ENCODE data around the gene JADE3. TPM values are rescaled to one million over a fixed set of nuclear protein-coding genes. Genes with fewer than 3 reads are reported as not detected.

JADE3 gene
- total and polyA plus RNA-seq, 2 experiments from 2014 or later = 4.5 to 15.3 TPM

- no peak overlapping the region for H2AFZ ChIP-seq
Observed at GRCh38 chrX:46876901-46877300, 35.3 kb upstream of the JADE3 start.

More at GRCh38 chrX:46876901-46877300, 35.3 kb upstream of the JADE3 start:
- Mint-ChIP-seq H3K27me3 (ENCODE audit: insufficient read depth, low read depth, poor library complexity) (peaks cover 2% of the 10 kb centered on the region), H3K27ac (no peak overlapping the region), H3K4me1 (peaks cover 12% of the 10 kb centered on the region), H3K4me3 (no peak overlapping the region), H3K9me3 (no peaks in the 10 kb centered on the region), H3K36me3 (ENCODE audit: low read depth) (no peaks in the 10 kb centered on the region)
- Histone ChIP-seq H3K27me3 (ENCODE audit: insufficient read depth) (no peaks in the 10 kb centered on the region), H3K4me2 (no peak overlapping the region), H4K20me1 (replicated peaks; ENCODE audit: insufficient read depth) (no peaks in the 10 kb centered on the region), H3K79me2 (replicated peaks; ENCODE audit: insufficient read depth) (no peaks in the 10 kb centered on the region), H3F3A (replicated peaks; ENCODE audit: low read depth) (no peaks in the 10 kb centered on the region), H3K36me3 (ENCODE audit: insufficient read depth) (no peaks in the 10 kb centered on the region), H3K9me2 (ENCODE audit: insufficient read depth) (no peaks in the 10 kb centered on the region), H3K4me3 (no peak overlapping the region), H3K4me1 (ENCODE audit: insufficient read depth) (peaks cover 20% of the 10 kb centered on the region), H3K27ac (ENCODE audit: low read depth) (no peak overlapping the region)
- ATAC-seq = no peak
- DNase-seq (ENCODE audit: low spot score) = no peak
- TF ChIP-seq CREB1 (CRISPR knock-in tag; IDR thresholded peaks at IDR 0.05; ENCODE audit: low read depth) = no peak
- TF ChIP-seq NANOG (IDR thresholded peaks at IDR 0.05; ENCODE audit: borderline replicate concordance) = no peak
- no peak for TF ChIP-seq STAT1 (IDR thresholded peaks at IDR 0.05; ENCODE audit: unreplicated experiment)
- TF ChIP-seq, protein P1, sequence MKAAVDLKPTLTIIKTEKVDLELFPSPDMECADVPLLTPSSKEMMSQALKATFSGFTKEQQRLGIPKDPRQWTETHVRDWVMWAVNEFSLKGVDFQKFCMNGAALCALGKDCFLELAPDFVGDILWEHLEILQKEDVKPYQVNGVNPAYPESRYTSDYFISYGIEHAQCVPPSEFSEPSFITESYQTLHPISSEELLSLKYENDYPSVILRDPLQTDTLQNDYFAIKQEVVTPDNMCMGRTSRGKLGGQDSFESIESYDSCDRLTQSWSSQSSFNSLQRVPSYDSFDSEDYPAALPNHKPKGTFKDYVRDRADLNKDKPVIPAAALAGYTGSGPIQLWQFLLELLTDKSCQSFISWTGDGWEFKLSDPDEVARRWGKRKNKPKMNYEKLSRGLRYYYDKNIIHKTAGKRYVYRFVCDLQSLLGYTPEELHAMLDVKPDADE (IDR thresholded peaks at IDR 0.05) = no peak
- TF ChIP-seq POLR2AphosphoS5 (IDR thresholded peaks at IDR 0.05; ENCODE audit: low read depth) = no peak
- no peak for TF ChIP-seq REST (IDR thresholded peaks at IDR 0.05; ENCODE audit: unreplicated experiment)
- TF ChIP-seq EZH2phosphoT487 (IDR thresholded peaks at IDR 0.05; ENCODE audit: unreplicated experiment) = no peak
- TF ChIP-seq ZNF331 (CRISPR knock-in tag; IDR thresholded peaks at IDR 0.05; ENCODE audit: low read depth) = no peak
- TF ChIP-seq, protein P2, sequence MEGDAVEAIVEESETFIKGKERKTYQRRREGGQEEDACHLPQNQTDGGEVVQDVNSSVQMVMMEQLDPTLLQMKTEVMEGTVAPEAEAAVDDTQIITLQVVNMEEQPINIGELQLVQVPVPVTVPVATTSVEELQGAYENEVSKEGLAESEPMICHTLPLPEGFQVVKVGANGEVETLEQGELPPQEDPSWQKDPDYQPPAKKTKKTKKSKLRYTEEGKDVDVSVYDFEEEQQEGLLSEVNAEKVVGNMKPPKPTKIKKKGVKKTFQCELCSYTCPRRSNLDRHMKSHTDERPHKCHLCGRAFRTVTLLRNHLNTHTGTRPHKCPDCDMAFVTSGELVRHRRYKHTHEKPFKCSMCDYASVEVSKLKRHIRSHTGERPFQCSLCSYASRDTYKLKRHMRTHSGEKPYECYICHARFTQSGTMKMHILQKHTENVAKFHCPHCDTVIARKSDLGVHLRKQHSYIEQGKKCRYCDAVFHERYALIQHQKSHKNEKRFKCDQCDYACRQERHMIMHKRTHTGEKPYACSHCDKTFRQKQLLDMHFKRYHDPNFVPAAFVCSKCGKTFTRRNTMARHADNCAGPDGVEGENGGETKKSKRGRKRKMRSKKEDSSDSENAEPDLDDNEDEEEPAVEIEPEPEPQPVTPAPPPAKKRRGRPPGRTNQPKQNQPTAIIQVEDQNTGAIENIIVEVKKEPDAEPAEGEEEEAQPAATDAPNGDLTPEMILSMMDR (conservative IDR thresholded peaks at IDR 0.05; ENCODE audit: low read depth in 2 of 2) = no peak
- TF ChIP-seq, protein P3, sequence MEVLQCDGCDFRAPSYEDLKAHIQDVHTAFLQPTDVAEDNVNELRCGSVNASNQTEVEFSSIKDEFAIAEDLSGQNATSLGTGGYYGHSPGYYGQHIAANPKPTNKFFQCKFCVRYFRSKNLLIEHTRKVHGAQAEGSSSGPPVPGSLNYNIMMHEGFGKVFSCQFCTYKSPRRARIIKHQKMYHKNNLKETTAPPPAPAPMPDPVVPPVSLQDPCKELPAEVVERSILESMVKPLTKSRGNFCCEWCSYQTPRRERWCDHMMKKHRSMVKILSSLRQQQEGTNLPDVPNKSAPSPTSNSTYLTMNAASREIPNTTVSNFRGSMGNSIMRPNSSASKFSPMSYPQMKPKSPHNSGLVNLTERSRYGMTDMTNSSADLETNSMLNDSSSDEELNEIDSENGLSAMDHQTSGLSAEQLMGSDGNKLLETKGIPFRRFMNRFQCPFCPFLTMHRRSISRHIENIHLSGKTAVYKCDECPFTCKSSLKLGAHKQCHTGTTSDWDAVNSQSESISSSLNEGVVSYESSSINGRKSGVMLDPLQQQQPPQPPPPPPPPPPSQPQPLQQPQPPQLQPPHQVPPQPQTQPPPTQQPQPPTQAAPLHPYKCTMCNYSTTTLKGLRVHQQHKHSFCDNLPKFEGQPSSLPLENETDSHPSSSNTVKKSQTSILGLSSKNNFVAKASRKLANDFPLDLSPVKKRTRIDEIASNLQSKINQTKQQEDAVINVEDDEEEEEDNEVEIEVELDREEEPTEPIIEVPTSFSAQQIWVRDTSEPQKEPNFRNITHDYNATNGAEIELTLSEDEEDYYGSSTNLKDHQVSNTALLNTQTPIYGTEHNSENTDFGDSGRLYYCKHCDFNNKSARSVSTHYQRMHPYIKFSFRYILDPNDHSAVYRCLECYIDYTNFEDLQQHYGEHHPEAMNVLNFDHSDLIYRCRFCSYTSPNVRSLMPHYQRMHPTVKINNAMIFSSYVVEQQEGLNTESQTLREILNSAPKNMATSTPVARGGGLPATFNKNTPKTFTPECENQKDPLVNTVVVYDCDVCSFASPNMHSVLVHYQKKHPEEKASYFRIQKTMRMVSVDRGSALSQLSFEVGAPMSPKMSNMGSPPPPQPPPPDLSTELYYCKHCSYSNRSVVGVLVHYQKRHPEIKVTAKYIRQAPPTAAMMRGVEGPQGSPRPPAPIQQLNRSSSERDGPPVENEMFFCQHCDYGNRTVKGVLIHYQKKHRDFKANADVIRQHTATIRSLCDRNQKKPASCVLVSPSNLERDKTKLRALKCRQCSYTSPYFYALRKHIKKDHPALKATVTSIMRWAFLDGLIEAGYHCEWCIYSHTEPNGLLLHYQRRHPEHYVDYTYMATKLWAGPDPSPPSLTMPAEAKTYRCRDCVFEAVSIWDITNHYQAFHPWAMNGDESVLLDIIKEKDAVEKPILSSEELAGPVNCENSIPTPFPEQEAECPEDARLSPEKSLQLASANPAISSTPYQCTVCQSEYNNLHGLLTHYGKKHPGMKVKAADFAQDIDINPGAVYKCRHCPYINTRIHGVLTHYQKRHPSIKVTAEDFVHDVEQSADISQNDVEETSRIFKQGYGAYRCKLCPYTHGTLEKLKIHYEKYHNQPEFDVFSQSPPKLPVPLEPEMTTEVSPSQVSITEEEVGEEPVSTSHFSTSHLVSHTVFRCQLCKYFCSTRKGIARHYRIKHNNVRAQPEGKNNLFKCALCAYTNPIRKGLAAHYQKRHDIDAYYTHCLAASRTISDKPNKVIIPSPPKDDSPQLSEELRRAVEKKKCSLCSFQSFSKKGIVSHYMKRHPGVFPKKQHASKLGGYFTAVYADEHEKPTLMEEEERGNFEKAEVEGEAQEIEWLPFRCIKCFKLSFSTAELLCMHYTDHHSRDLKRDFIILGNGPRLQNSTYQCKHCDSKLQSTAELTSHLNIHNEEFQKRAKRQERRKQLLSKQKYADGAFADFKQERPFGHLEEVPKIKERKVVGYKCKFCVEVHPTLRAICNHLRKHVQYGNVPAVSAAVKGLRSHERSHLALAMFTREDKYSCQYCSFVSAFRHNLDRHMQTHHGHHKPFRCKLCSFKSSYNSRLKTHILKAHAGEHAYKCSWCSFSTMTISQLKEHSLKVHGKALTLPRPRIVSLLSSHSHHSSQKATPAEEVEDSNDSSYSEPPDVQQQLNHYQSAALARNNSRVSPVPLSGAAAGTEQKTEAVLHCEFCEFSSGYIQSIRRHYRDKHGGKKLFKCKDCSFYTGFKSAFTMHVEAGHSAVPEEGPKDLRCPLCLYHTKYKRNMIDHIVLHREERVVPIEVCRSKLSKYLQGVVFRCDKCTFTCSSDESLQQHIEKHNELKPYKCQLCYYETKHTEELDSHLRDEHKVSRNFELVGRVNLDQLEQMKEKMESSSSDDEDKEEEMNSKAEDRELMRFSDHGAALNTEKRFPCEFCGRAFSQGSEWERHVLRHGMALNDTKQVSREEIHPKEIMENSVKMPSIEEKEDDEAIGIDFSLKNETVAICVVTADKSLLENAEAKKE (CRISPR knock-in tag; IDR thresholded peaks at IDR 0.05) = no peak
- no peak for TF ChIP-seq JUNB (IDR thresholded peaks at IDR 0.05; ENCODE audit: unreplicated experiment)
- no peak for TF ChIP-seq EZH2 (IDR thresholded peaks at IDR 0.05; ENCODE audit: low read depth, unreplicated experiment)
- TF ChIP-seq ZNF114 (CRISPR knock-in tag; IDR thresholded peaks at IDR 0.05) = no peak

All from GM23338 (cell line).